K562 (cell line): ENCODE results near the gene MPIG6B. TPM values are rescaled to one million over a fixed set of nuclear protein-coding genes. Genes with fewer than 3 reads are reported as not detected.

Experiments used
- ATF7 ChIP-seq: fragments of 450-650 bp; IDR thresholded peaks from 2 replicates; pipeline ENCODE4 v1.7.1; 2014; ENCODE audit warnings: mild to moderate bottlenecking, moderate library complexity
- FOSL1 ChIP-seq: fragments of 200-800 bp; sonication (Bioruptor generic); conservative IDR thresholded peaks from 2 replicates; pipeline ENCODE4 v1.6.1; 2016; ENCODE audit warnings: missing genetic modification characterization, missing compliant biosample characterization
- JUN ChIP-seq, 2 experiments: sonication (generic) in 1 of 2; formaldehyde crosslinking in 1 of 2; IDR thresholded peaks; 2 replicates each; pipeline versions ENCODE4 v1.6.1 to v1.8.0; 2012 to 2022; ENCODE audit warnings: borderline replicate concordance in 2 of 2, mild to moderate bottlenecking in 2 of 2, improper control_type of control experiment in 1 of 2, low read depth in 1 of 2, low read length in 1 of 2, missing genetic modification reagents in 1 of 2
- MITF ChIP-seq: IDR thresholded peaks from 2 replicates; pipeline ENCODE4 v1.6.1; 2014; ENCODE audit warnings: antibody characterized with exemption
- MXI1 ChIP-seq: IDR thresholded peaks from 2 replicates; pipeline ENCODE4 v1.6.1; 2011; ENCODE audit warnings: low read depth, mild to moderate bottlenecking, improper control_type of control experiment, low read length
- NONO ChIP-seq, 2 experiments: fragments of 200-400 bp in 1 of 2; fragments of 450-650 bp in 1 of 2; formaldehyde crosslinking in 1 of 2; IDR thresholded peaks; 2 replicates each; pipeline ENCODE4 v1.6.1; 2017; ENCODE audit warnings: low read depth in 2 of 2, mild to moderate bottlenecking in 2 of 2, moderate library complexity in 2 of 2, low read length in 1 of 2
- NUFIP1 ChIP-seq: fragments of 450-650 bp; IDR thresholded peaks from 2 replicates; pipeline ENCODE4 v1.6.1; 2018; ENCODE audit not compliant: partially characterized antibody
- SMC3 ChIP-seq: conservative IDR thresholded peaks from 2 replicates; pipeline ENCODE4 v1.6.1; 2011; ENCODE audit warnings: low read depth, low read length, improper control_type of control experiment; ENCODE audit not compliant: insufficient read depth
- TOE1 ChIP-seq, 2 experiments: fragments of 450-650 bp in 1 of 2; sonication (generic) in 1 of 2; formaldehyde crosslinking in 1 of 2; IDR thresholded peaks; 2 replicates each; pipeline versions ENCODE4 v1.7.1 to v1.8.0; 2016 to 2022; ENCODE audit warnings: borderline replicate concordance in 2 of 2, mild to moderate bottlenecking in 2 of 2, antibody characterized with exemption in 1 of 2, inconsistent platforms in 1 of 2, low read depth in 1 of 2, missing genetic modification reagents in 1 of 2, moderate library complexity in 1 of 2
- TRIM28 ChIP-seq: fragments of 450-650 bp; IDR thresholded peaks from 2 replicates; pipeline ENCODE4 v1.6.1; 2017
- ZNF12 ChIP-seq: sonication (generic); formaldehyde crosslinking; IDR thresholded peaks from 2 replicates; pipeline ENCODE4 v1.4.0; 2020; ENCODE audit warnings: mild to moderate bottlenecking, missing genetic modification reagents
- ZSCAN29 ChIP-seq: fragments of 450-650 bp; IDR thresholded peaks from 2 replicates; pipeline ENCODE4 v1.6.1; 2017
- polyA plus RNA-seq, 8 experiments: library from polyadenylated mRNA; depleted of rRNA in 4 of 8; stranded (reverse) in 5 of 8; unstranded in 3 of 8; fragments of >200 nt; fragmentation: Nextera tagmentation in 2 of 8; fragmentation: Illumina TruSeq in 1 of 8; extraction: Ambion mirVana in 2 of 8; extraction: Trizol in 1 of 8; gene quantifications; 2 replicates each; pipeline versions ENCODE4 v1.2.1 to v1.2.3, GENCODE V29; 2011 to 2014; ENCODE audit warnings: inconsistent platforms in 1 of 8, missing spikeins in 1 of 8
- total RNA-seq, 7 experiments: library from RNA; depleted of rRNA in 6 of 7; stranded (reverse); fragments of >200 nt in 6 of 7; fragmentation: Illumina TruSeq in 2 of 7; extraction: Trizol in 2 of 7; gene quantifications; 2 replicates each; pipeline versions ENCODE4 v1.2.1 to v1.2.3, GENCODE V29; 2011 to 2021; ENCODE audit warnings: low replicate concordance in 1 of 7
- TF ChIP-seq, protein P1 (sequence below): fragments of 450-650 bp; formaldehyde crosslinking; IDR thresholded peaks from 2 replicates; pipeline ENCODE4 v1.4.0; 2020; ENCODE audit warnings: mild to moderate bottlenecking, mixed read lengths
- TF ChIP-seq, protein P2 (sequence below): fragments of 250-450 bp; sonication (Bioruptor Pico); IDR thresholded peaks from 2 replicates; pipeline ENCODE4 v1.8.0; 2021; ENCODE audit warnings: mild to moderate bottlenecking, moderate library complexity
- TF ChIP-seq, protein P3 (sequence below): sonication (generic); formaldehyde crosslinking; IDR thresholded peaks from 2 replicates; pipeline ENCODE4 v1.8.1; 2023; ENCODE audit warnings: mild to moderate bottlenecking, missing genetic modification reagents
- TF ChIP-seq, protein P4 (sequence below), 2 experiments: fragments of 450-650 bp; conservative IDR thresholded peaks; 2 replicates each; pipeline ENCODE4 v1.6.1; 2017; ENCODE audit warnings: mild to moderate bottlenecking in 2 of 2, moderate library complexity in 2 of 2

The MPIG6B gene
- total and polyA plus RNA-seq, 9 of the 15 experiments (the other 6 are each of a cell fraction or from before 2014, with no cell fraction given) = 0.11 to 1.2 (median 0.28) TPM; not detected in 1

DNA sequence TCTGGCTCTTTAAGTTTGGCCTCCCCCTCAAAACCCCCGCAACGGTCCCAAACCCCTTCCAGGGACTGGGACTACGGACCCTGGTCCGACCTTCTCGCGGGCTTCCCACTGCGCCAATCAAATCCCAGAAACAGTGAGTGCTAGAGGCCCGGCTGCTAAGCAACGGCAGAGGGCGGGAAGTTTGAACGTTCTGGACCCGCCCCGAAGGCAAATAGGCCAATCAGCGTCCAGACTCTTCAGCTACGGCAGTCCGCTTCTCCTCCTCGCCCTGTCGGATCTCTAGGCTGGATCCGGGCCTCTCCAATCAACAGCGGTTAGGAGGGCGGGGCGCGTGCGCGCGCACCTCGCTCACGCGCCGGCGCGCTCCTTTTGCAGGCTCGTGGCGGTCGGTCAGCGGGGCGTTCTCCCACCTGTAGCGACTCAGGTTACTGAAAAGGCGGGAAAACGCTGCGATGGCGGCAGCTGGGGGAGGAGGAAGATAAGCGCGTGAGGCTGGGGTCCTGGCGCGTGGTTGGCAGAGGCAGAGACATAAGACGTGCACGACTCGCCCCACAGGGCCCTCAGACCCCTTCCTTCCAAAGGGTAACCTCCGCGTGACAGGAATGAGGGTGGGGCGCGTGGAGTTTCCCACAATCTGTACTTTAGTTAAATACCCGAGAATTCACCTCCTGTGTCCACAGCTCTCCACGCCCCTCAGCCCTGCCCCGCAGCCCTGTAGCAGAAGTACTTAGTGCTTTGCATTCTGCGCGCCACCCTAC lies 16.6 kb downstream of the MPIG6B start, which contains the start of gene MSH5 (continued):
- peak; percentile 89 for TF ChIP-seq MXI1
- TF ChIP-seq TRIM28 = peak; percentile 62; the same call in 1 of the 2 replicates
- TF ChIP-seq TOE1 (IDR thresholded peaks at IDR 0.05; ENCODE audit: borderline replicate concordance) = no peak
- peak; percentile 97; the same call in 1 of the 2 replicates for TF ChIP-seq TOE1 (CRISPR knock-in tag; IDR thresholded peaks at IDR 0.05; ENCODE audit: borderline replicate concordance, low read depth)
- 0 out of 2 replicates have a peak, but pooled peaks have one; percentile 62 for TF ChIP-seq ZSCAN29
- TF ChIP-seq, protein P1, sequence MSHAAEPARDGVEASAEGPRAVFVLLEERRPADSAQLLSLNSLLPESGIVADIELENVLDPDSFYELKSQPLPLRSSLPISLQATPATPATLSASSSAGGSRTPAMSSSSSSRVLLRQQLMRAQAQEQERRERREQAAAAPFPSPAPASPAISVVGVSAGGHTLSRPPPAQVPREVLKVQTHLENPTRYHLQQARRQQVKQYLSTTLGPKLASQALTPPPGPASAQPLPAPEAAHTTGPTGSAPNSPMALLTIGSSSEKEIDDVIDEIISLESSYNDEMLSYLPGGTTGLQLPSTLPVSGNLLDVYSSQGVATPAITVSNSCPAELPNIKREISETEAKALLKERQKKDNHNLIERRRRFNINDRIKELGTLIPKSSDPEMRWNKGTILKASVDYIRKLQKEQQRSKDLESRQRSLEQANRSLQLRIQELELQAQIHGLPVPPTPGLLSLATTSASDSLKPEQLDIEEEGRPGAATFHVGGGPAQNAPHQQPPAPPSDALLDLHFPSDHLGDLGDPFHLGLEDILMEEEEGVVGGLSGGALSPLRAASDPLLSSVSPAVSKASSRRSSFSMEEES = peak; percentile 32; the same call in 1 of the 2 replicates
- no peak for TF ChIP-seq SMC3
- TF ChIP-seq, protein P2, sequence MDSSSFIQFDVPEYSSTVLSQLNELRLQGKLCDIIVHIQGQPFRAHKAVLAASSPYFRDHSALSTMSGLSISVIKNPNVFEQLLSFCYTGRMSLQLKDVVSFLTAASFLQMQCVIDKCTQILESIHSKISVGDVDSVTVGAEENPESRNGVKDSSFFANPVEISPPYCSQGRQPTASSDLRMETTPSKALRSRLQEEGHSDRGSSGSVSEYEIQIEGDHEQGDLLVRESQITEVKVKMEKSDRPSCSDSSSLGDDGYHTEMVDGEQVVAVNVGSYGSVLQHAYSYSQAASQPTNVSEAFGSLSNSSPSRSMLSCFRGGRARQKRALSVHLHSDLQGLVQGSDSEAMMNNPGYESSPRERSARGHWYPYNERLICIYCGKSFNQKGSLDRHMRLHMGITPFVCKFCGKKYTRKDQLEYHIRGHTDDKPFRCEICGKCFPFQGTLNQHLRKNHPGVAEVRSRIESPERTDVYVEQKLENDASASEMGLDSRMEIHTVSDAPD (CRISPR knock-in tag) = no peak
- TF ChIP-seq, protein P3, sequence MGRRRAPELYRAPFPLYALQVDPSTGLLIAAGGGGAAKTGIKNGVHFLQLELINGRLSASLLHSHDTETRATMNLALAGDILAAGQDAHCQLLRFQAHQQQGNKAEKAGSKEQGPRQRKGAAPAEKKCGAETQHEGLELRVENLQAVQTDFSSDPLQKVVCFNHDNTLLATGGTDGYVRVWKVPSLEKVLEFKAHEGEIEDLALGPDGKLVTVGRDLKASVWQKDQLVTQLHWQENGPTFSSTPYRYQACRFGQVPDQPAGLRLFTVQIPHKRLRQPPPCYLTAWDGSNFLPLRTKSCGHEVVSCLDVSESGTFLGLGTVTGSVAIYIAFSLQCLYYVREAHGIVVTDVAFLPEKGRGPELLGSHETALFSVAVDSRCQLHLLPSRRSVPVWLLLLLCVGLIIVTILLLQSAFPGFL (CRISPR knock-in tag) = no peak
- peak; percentile 71; the same call in 1 of the 2 replicates for TF ChIP-seq JUN (IDR thresholded peaks at IDR 0.05; ENCODE audit: borderline replicate concordance, low read depth, low read length)
- TF ChIP-seq JUN (CRISPR knock-in tag; IDR thresholded peaks at IDR 0.05; ENCODE audit: borderline replicate concordance) = peak; percentile 98; the same call in 1 of the 2 replicates
- TF ChIP-seq ATF7 = no peak
- TF ChIP-seq NONO (IDR thresholded peaks at IDR 0.05; ENCODE audit: low read depth in 2 of 2, low read length in 1 of 2) = no peak
- no peak for TF ChIP-seq FOSL1 (tag)
- no peak for TF ChIP-seq MITF
- TF ChIP-seq, protein P4, sequence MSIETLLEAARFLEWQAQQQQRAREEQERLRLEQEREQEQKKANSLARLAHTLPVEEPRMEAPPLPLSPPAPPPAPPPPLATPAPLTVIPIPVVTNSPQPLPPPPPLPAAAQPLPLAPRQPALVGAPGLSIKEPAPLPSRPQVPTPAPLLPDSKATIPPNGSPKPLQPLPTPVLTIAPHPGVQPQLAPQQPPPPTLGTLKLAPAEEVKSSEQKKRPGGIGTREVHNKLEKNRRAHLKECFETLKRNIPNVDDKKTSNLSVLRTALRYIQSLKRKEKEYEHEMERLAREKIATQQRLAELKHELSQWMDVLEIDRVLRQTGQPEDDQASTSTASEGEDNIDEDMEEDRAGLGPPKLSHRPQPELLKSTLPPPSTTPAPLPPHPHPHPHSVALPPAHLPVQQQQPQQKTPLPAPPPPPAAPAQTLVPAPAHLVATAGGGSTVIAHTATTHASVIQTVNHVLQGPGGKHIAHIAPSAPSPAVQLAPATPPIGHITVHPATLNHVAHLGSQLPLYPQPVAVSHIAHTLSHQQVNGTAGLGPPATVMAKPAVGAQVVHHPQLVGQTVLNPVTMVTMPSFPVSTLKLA (conservative IDR thresholded peaks at IDR 0.05) = no peak
- TF ChIP-seq ZNF12 (CRISPR knock-in tag) = peak; percentile 23; the same call in 1 of the 2 replicates
- TF ChIP-seq NUFIP1 = no peak
